ENCODE results near the gene CA12. TPM values are rescaled to one million over a fixed set of nuclear protein-coding genes. Genes with fewer than 3 reads are reported as not detected.
A peak's percentile ranks its signal among the peaks of the same experiment; 100 is the strongest.

CA12 gene
- total RNA-seq, 1 experiment from 2014 or later: 2.8 TPM

DNA sequence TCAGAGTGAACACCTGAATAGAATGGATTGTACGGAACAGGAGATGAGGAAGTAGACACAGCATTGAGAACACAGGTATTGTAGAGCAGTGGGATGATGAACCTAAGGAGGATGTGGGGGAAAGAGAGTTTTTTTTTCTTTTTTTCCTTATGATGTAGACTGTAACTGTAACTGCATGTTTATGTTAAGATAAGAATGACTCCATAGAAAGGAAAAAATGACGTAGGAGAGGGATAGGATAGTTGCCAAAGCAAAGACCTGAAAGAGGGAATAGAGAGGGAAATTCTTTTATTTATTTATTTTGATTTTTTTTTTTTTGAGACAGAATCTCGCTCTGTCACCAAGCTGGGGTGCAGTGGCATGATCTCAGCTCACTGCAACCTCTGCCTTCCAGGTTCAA lies 71.0 kb downstream of the CA12 start (continued):
- TF ChIP-seq CBFB (CRISPR knock-in tag; IDR thresholded peaks at IDR 0.05; ENCODE audit: low read depth) (no peak), MXD4 (CRISPR knock-in tag; IDR thresholded peaks at IDR 0.05; ENCODE audit: borderline replicate concordance) (no peak), SOX15 (CRISPR knock-in tag; IDR thresholded peaks at IDR 0.05) (no peak), NFYB (CRISPR knock-in tag; conservative IDR thresholded peaks at IDR 0.05; ENCODE audit: low read depth) (no peak), ZNF396 (CRISPR knock-in tag; IDR thresholded peaks at IDR 0.05; ENCODE audit: borderline replicate concordance) (no peak), GTF2I (CRISPR knock-in tag; conservative IDR thresholded peaks at IDR 0.05) (no peak), ESRRA (CRISPR knock-in tag; IDR thresholded peaks at IDR 0.05; ENCODE audit: borderline replicate concordance) (no peak)
- TF ChIP-seq, protein P1, sequence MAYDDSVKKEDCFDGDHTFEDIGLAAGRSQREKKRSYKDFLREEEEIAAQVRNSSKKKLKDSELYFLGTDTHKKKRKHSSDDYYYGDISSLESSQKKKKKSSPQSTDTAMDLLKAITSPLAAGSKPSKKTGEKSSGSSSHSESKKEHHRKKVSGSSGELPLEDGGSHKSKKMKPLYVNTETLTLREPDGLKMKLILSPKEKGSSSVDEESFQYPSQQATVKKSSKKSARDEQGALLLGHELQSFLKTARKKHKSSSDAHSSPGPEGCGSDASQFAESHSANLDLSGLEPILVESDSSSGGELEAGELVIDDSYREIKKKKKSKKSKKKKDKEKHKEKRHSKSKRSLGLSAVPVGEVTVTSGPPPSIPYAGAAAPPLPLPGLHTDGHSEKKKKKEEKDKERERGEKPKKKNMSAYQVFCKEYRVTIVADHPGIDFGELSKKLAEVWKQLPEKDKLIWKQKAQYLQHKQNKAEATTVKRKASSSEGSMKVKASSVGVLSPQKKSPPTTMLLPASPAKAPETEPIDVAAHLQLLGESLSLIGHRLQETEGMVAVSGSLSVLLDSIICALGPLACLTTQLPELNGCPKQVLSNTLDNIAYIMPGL (CRISPR knock-in tag; IDR thresholded peaks at IDR 0.05): no peak

DNA sequence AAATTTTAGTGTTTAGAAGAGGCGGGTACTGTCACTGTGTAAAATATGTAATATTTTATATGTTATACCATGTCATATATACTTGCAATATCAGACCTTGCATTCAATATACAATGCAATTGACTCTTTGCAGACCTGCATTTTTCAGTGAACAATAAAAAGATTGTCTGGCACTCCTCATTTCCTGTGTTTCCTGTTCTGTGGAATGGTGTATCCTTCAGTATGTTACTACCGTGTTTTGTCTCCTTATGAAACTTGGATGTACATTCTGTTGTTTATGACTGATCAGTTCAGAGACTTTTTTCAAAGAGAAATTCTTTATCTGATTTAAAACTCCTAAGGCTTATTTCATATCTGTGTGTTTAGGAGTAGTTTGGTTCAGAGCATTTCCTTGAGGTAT lies 72.7 kb downstream of the CA12 start:
- Mint-ChIP-seq H3K36me3 (no peaks in the 10 kb centered on the region), H3K27me3 (ENCODE audit: low read depth) (no peaks in the 10 kb centered on the region), H3K9me3 (no peaks in the 10 kb centered on the region), H3K27ac (no peak overlapping the region), H3K4me1 (peaks cover 37% of the 10 kb centered on the region), H3K4me3 (no peak overlapping the region)
- ChIA-PET POLR2A (no interaction called here), CTCF (no interaction called here)
- TF ChIP-seq NR3C1 (CRISPR knock-in tag; conservative IDR thresholded peaks at IDR 0.05; ENCODE audit: low read depth) (no peak), GRHL2 (CRISPR knock-in tag; IDR thresholded peaks at IDR 0.05; ENCODE audit: insufficient replicate concordance, severe bottlenecking) (no peak), KAT7 (CRISPR knock-in tag; IDR thresholded peaks at IDR 0.05; ENCODE audit: borderline replicate concordance) (no peak), JAZF1 (CRISPR knock-in tag; IDR thresholded peaks at IDR 0.05) (no peak), CBFB (CRISPR knock-in tag; IDR thresholded peaks at IDR 0.05; ENCODE audit: low read depth) (no peak), NR2C2 (CRISPR knock-in tag; IDR thresholded peaks at IDR 0.05) (no peak), SP1 (CRISPR knock-in tag; conservative IDR thresholded peaks at IDR 0.05) (no peak), FOXK1 (CRISPR knock-in tag; IDR thresholded peaks at IDR 0.05) (no peak), GTF2I (CRISPR knock-in tag; conservative IDR thresholded peaks at IDR 0.05) (no peak)
- TF ChIP-seq, protein P2, sequence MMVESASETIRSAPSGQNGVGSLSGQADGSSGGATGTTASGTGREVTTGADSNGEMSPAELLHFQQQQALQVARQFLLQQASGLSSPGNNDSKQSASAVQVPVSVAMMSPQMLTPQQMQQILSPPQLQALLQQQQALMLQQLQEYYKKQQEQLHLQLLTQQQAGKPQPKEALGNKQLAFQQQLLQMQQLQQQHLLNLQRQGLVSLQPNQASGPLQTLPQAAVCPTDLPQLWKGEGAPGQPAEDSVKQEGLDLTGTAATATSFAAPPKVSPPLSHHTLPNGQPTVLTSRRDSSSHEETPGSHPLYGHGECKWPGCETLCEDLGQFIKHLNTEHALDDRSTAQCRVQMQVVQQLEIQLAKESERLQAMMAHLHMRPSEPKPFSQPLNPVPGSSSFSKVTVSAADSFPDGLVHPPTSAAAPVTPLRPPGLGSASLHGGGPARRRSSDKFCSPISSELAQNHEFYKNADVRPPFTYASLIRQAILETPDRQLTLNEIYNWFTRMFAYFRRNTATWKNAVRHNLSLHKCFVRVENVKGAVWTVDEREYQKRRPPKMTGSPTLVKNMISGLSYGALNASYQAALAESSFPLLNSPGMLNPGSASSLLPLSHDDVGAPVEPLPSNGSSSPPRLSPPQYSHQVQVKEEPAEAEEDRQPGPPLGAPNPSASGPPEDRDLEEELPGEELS (CRISPR knock-in tag; IDR thresholded peaks at IDR 0.05): no peak
- TF ChIP-seq, protein P3, sequence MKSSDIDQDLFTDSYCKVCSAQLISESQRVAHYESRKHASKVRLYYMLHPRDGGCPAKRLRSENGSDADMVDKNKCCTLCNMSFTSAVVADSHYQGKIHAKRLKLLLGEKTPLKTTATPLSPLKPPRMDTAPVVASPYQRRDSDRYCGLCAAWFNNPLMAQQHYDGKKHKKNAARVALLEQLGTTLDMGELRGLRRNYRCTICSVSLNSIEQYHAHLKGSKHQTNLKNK (CRISPR knock-in tag; IDR thresholded peaks at IDR 0.05): no peak
- TF ChIP-seq, protein P4, sequence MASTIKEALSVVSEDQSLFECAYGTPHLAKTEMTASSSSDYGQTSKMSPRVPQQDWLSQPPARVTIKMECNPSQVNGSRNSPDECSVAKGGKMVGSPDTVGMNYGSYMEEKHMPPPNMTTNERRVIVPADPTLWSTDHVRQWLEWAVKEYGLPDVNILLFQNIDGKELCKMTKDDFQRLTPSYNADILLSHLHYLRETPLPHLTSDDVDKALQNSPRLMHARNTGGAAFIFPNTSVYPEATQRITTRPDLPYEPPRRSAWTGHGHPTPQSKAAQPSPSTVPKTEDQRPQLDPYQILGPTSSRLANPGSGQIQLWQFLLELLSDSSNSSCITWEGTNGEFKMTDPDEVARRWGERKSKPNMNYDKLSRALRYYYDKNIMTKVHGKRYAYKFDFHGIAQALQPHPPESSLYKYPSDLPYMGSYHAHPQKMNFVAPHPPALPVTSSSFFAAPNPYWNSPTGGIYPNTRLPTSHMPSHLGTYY (CRISPR knock-in tag; IDR thresholded peaks at IDR 0.05): no peak
- ATAC-seq: no peak
- DNase-seq (ENCODE audit: low spot score): no peak

DNA sequence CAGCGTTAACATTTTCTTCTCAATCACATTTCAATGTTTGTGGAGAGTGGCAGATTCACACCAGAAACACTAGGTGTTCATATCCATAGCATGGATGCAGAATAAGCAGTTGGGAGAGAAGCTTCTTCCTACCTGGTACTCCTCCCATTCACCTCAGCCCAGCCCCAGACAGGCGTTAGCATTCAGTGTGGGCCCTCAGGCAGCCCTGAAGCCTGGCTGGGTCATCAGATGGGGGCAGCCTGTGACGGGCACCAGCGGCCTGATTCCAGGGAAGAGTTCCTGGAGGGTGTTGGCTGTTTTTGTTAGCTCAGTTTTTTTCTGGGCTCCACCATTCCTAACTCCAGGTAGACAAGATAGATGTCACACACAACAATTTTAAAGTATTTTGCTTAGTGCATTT lies 73.2 kb downstream of the CA12 start:
- H3K4me1 Mint-ChIP-seq: peaks cover 32% of the 10 kb centered on the region
- no peaks in the 10 kb centered on the region for H3K9me3 Mint-ChIP-seq
- CTCF ChIA-PET: interaction anchor here (1.0 kb wide), 1 partner anchor 94 kb away, joined by 3 read pairs; no protein-coding TSS in a partner anchor
- no peak overlapping the region for H3K4me3 Mint-ChIP-seq
- peaks cover under 1% of the 10 kb centered on the region; the same call in 1 of the 2 replicates for H3K36me3 Mint-ChIP-seq
- peak; percentile 78 for ATAC-seq
- no peak for DNase-seq (ENCODE audit: low spot score)
- H3K27ac Mint-ChIP-seq: no peak overlapping the region
- POLR2A ChIA-PET: no interaction called here
- H3K27me3 Mint-ChIP-seq (ENCODE audit: low read depth): no peaks in the 10 kb centered on the region
- no peak for TF ChIP-seq KAT7 (CRISPR knock-in tag; IDR thresholded peaks at IDR 0.05; ENCODE audit: borderline replicate concordance)
- TF ChIP-seq, protein P2 (CRISPR knock-in tag; IDR thresholded peaks at IDR 0.05): no peak
- TF ChIP-seq, protein P5, sequence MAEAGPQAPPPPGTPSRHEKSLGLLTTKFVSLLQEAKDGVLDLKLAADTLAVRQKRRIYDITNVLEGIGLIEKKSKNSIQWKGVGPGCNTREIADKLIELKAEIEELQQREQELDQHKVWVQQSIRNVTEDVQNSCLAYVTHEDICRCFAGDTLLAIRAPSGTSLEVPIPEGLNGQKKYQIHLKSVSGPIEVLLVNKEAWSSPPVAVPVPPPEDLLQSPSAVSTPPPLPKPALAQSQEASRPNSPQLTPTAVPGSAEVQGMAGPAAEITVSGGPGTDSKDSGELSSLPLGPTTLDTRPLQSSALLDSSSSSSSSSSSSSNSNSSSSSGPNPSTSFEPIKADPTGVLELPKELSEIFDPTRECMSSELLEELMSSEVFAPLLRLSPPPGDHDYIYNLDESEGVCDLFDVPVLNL (CRISPR knock-in tag; IDR thresholded peaks at IDR 0.05; ENCODE audit: borderline replicate concordance, low read depth): no peak
- TF ChIP-seq, protein P6, sequence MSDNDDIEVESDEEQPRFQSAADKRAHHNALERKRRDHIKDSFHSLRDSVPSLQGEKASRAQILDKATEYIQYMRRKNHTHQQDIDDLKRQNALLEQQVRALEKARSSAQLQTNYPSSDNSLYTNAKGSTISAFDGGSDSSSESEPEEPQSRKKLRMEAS (CRISPR knock-in tag; IDR thresholded peaks at IDR 0.05): no peak
- TF ChIP-seq SMAD3 (CRISPR knock-in tag; IDR thresholded peaks at IDR 0.05; ENCODE audit: borderline replicate concordance): no peak
